Urothelium cell line (cell line): ENCODE measurements around the gene IMPA2.

Source experiments
- DNase-seq: peaks from one replicate; pipeline ENCODE4 v3.0.0; 2011; ENCODE audit warnings: low spot score, mixed read lengths
- FAIRE-seq: peaks from 2 replicates; lab custom pipeline; 2011; peaks lifted over from hg19 to GRCh38; lab: Jason Lieb, UNC

IMPA2 gene

GRCh38 chr18:12006488-12006840, 25.2 kb downstream of the IMPA2 start:
- FAIRE-seq (peak; percentile 20), DNase-seq (no peak)

GRCh38 chr18:12007063-12007462, 25.8 kb downstream of the IMPA2 start:
- no peak for FAIRE-seq
- DNase-seq = no peak

- DNase-seq = no peak
- no peak for FAIRE-seq
Measured at GRCh38 chr18:12008181-12008767, 27.0 kb downstream of the IMPA2 start.

DNA sequence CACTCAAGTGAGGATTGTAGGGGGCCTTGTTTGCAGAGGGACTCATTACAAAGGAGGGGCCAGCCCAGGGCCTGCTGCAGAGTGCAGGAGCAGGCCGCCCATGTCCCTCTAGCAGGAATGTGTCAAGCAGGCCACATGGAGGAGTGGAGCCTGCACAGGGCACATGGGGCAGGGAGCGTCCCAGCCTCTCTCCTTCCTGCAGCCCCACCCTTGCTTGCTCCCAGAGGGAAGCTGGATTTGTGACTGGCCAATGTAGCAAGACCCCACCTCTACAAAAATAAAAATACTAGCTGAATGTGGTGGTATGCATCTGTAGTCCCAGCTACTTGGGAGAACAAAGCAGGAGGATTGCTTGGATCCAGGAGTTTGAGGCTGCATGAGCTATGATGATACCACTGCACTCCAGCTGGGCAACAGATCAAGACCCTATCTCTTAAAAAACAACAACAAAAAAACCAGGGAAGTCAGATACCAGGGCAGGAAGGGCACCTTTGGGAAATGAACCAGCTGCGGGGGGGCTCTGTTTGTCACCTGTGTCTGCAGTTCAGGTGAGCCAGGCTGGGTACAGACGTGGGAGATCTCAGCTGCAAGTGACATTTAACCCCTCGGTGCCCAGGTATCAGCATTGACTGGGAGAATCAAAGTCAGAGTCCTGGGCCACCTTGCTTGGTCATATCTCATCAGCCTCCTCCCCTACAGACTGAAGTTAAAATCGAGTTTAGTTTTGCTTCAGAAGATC, 27.7 kb downstream of the IMPA2 start:
- DNase-seq (no peak), FAIRE-seq (peak; percentile 23)

DNA sequence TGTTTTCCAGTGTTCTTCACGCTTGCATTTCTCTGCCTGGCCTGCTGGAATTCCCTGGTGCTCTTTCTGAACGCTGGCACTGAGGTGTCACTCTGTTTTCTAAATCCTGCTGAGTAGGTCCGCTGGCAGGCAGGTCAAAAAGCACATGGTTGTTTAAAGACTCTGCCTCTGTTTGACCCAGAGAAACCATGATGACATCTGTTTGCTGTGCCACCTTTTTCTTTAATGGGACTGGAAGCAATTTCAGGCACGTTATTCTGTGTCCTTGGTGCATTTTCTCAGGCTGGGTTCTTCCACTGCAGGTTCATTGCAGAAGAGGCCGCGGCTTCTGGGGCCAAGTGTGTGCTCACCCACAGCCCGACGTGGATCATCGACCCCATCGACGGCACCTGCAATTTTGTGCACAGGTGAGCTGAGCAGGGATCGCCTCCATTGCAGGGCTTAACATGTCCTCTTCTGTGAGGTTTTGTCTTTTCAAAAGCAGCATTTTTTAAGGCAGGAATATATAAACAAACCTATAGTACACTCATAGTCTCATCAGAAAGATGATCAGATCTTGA, 28.4 kb downstream of the IMPA2 start:
- FAIRE-seq (no peak), DNase-seq (no peak)

- DNase-seq = no peak
- no peak for FAIRE-seq
Measured at GRCh38 chr18:12010187-12010802, 29.0 kb downstream of the IMPA2 start.

GRCh38 chr18:12011199-12011956, 30.1 kb downstream of the IMPA2 start:
- FAIRE-seq (no peak), DNase-seq (no peak)

DNA sequence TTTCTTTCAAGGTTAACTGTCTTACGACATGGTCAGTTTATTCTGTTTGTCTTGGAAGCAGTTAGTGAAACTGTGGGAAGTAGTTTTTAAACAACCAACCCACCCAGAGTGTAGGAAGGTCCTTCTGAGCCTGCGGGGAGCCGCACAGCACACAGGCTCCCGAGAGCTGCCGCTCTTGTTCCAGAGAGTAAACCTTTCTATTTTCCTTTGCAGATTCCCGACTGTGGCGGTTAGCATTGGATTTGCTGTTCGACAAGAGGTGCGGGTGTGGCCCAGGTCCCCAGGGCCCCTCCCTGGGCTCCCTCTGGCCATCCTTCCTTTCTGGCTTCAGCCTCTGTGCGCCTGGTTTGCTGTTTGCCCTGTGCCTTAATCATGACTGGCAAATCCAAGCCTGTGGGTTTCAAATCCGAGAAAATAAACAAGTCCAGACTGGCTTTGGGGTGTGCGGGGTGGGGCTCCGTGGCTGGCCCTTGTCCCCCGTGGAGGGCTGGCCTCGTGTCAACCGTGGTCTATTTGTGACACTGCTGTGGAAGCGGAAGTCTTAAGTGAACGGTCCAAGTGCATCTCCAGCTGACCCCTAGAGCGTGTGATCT, 30.7 kb downstream of the IMPA2 start:
- DNase-seq (no peak), FAIRE-seq (no peak)

GRCh38 chr18:12012697-12013096, 31.4 kb downstream of the IMPA2 start:
- no peak for FAIRE-seq
- no peak for DNase-seq

GRCh38 chr18:12013186-12013916, 32.0 kb downstream of the IMPA2 start:
- FAIRE-seq = no peak
- DNase-seq = no peak

- no peak for DNase-seq
- no peak for FAIRE-seq
Measured at GRCh38 chr18:12014086-12014485, 32.8 kb downstream of the IMPA2 start.

- FAIRE-seq = peak; percentile 52
Measured at GRCh38 chr18:12014521-12015415, 33.5 kb downstream of the IMPA2 start.

GRCh38 chr18:12015416-12016062, 34.2 kb downstream of the IMPA2 start:
- FAIRE-seq (no peak), DNase-seq (no peak)

More at GRCh38 chr18:12014521-12015415, 33.5 kb downstream of the IMPA2 start:
- no peak for DNase-seq

- FAIRE-seq (no peak), DNase-seq (no peak)
Measured at GRCh38 chr18:12017081-12017480, 35.8 kb downstream of the IMPA2 start.

- no peak for DNase-seq
- no peak for FAIRE-seq
Measured at GRCh38 chr18:12018861-12019260, 37.6 kb downstream of the IMPA2 start.

GRCh38 chr18:12021077-12021476, 39.8 kb downstream of the IMPA2 start:
- no peak for DNase-seq
- no peak for FAIRE-seq

DNA sequence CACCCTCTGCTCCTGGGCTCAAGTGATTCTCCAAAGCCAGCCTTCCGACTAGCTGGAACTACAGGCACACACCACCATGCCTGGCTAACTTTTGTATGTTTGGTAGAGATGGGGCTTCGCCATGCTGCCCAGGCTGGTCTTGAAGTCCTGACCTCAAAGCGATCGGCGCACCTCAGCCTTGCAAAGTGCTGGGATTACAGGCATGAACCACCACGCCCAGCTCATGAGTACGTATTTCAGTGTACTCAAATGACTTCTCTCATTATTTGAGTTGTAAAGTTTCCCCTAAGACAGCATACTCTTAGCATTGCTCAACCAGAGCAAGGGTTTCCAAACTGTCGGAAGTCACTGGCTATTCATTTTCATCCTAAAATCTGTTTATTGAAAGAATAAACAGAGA, 40.3 kb downstream of the IMPA2 start:
- DNase-seq (no peak), FAIRE-seq (no peak)

DNA sequence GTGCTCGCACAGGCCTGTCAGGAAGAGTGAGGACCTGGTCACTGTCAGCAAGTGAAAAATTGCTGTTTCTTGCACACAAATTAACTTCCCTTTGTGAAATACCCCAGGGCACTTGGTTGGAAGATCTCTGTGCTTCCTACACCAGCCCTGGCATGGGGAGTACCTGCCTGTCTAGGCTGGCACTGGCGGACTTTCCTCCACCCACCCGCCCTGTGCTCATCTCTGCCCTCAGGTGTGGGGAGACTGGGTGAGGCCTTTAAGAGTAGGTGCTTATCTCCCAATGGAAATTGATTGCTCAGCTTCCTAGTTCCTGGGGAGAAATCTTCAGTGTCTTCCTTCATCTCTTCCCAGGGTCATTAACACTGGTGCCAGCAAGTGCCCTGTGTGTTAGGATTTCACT, 42.1 kb downstream of the IMPA2 start:
- no peak for DNase-seq
- FAIRE-seq = no peak

GRCh38 chr18:12026562-12026961, 45.3 kb downstream of the IMPA2 start:
- FAIRE-seq = no peak
- DNase-seq = no peak
